Stomach smooth muscle (tissue), 2 donors: Measurements from ENCODE around the gene TRIM2.

Experiments
- H3K27ac ChIP-seq: one replicate; pipeline ENCODE4 v1.7.0; 2013; ENCODE audit warnings: mild to moderate bottlenecking, low read length, inconsistent platforms
- H3K27me3 ChIP-seq, 2 donors: one replicate each; pipeline ENCODE4 v1.7.0; 2013; ENCODE audit warnings: low read length in 2 of 2; ENCODE audit not compliant: insufficient read depth in 2 of 2, control insufficient read depth in 1 of 2
- H3K36me3 ChIP-seq, 2 donors: one replicate each; pipeline ENCODE4 v1.7.0; 2013; ENCODE audit warnings: low read length in 2 of 2; ENCODE audit not compliant: control insufficient read depth in 2 of 2, insufficient read depth in 2 of 2
- H3K4me1 ChIP-seq: one replicate; pipeline ENCODE4 v1.7.0; 2013; ENCODE audit warnings: low read length; ENCODE audit not compliant: control insufficient read depth, insufficient read depth
- H3K4me3 ChIP-seq, 2 donors: one replicate each; pipeline ENCODE4 v1.7.0; 2013; ENCODE audit warnings: low read length in 2 of 2
- H3K9ac ChIP-seq, 2 donors: one replicate each; pipeline ENCODE4 v1.7.0; 2013; ENCODE audit warnings: low read length in 2 of 2, mild to moderate bottlenecking in 1 of 2
- H3K9me3 ChIP-seq, 2 donors: one replicate each; pipeline ENCODE4 v1.7.0; 2013; ENCODE audit warnings: low read length in 2 of 2; ENCODE audit not compliant: control insufficient read depth in 2 of 2
- donor health status: healthy.
- donor health status: Pancreatic carcinoma.

TRIM2 gene

GRCh38 chr4:153371701-153372234 is 167.5 kb downstream of the TRIM2 start:
- Histone ChIP-seq H3K9ac (no peak overlapping the region), H3K27ac (no peak overlapping the region), H3K4me3 (no peak overlapping the region), H3K4me1 (no peaks in the 10 kb centered on the region), H3K9me3 (no peaks in the 10 kb centered on the region), H3K27me3 (no peaks in the 10 kb centered on the region), H3K36me3 (no peaks in the 10 kb centered on the region)

DNA sequence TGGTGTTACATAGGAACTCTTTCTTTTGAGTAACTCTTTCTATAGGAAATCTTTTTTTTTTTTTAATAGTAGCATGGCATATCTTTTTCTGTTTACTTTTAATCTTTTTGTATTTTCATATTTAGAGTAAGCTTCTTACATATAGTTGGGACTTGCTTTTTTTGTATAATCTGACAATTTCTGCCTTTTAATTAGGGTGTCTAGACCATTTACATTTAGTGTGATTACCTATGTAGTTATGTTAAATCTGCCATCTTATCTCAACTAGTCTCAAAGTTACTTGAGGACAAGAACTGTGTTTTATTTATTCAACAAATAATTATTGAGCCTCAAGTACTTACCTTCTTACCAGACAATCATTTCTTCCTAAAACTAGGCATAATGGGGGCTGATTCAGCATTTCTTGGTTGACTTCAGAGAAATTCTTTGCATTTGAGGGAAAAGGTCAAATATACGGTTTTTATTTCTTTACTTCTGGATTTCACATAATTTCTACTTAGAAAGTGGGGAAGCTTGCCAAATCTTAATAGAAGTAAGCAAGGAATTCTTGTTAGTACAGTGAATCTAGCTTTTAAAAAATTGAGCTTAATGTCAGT is 168.8 kb downstream of the TRIM2 start:
- Histone ChIP-seq H3K9me3 (no peaks in the 10 kb centered on the region), H3K9ac (no peak overlapping the region), H3K27ac (no peak overlapping the region)

DNA sequence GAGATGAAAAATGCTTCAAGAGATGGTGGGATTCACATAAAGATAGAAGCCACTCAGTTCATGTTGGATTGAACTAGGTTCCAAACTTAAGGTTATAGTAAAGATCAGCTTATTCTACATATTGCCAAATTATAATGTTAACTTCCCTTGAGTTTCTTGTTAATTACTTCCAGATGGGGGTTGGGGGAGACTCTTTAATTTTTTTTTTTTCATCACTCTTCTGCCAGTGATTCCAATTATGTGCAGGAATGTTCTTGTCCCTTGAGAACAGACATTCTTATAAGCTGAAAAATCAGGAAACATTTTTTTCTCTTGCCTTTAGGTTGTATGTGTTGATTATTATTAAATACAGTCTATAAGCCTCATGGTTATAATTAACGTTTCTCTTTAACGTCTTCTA is 170.2 kb downstream of the TRIM2 start:
- no peak overlapping the region for H3K4me3 ChIP-seq
- H3K9ac ChIP-seq, result no peak overlapping the region
- no peaks in the 10 kb centered on the region for H3K9me3 ChIP-seq
- H3K4me1 ChIP-seq, result no peaks in the 10 kb centered on the region
- H3K27ac ChIP-seq, result no peak overlapping the region
- H3K36me3 ChIP-seq, result no peaks in the 10 kb centered on the region
- no peaks in the 10 kb centered on the region for H3K27me3 ChIP-seq

More for the DNA sequence above, 168.8 kb downstream of the TRIM2 start:
- Histone ChIP-seq H3K36me3 (no peaks in the 10 kb centered on the region), H3K27me3 (no peaks in the 10 kb centered on the region), H3K4me1 (no peaks in the 10 kb centered on the region), H3K4me3 (no peak overlapping the region)

DNA sequence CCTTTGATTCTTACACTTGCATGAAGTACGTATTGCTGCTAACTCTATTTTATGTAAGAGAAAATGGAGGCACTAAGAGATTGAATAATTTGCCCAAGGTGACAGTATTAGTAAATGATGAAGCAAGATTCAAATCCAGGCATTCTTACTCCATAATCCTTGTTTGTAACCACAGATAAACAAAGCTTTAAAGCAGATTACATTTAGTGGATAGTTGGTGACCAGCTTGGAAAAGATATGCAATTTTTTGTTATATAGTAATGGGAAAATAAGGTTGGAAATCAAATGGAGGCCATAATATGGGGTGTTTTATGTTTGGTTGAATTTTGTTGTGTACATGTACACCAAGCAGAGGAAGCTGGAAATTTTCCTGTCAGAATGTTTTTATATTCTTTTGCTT is 171.1 kb downstream of the TRIM2 start:
- H3K36me3 ChIP-seq, result no peaks in the 10 kb centered on the region

GRCh38 chr4:153383131-153383530 is 178.9 kb downstream of the TRIM2 start:
- no peak overlapping the region for H3K27ac ChIP-seq
- H3K4me3 ChIP-seq, result no peak overlapping the region
- no peaks in the 10 kb centered on the region for H3K9me3 ChIP-seq
- no peaks in the 10 kb centered on the region for H3K27me3 ChIP-seq
- no peak overlapping the region for H3K9ac ChIP-seq
- no peaks in the 10 kb centered on the region for H3K36me3 ChIP-seq
- H3K4me1 ChIP-seq, result no peaks in the 10 kb centered on the region

More for the DNA sequence above, 171.1 kb downstream of the TRIM2 start:
- Histone ChIP-seq H3K4me1 (no peaks in the 10 kb centered on the region), H3K9ac (no peak overlapping the region), H3K27me3 (no peaks in the 10 kb centered on the region), H3K9me3 (no peaks in the 10 kb centered on the region), H3K27ac (no peak overlapping the region), H3K4me3 (no peak overlapping the region)

GRCh38 chr4:153384160-153384559 is 179.9 kb downstream of the TRIM2 start:
- Histone ChIP-seq H3K9ac (no peak overlapping the region), H3K36me3 (no peaks in the 10 kb centered on the region), H3K27me3 (no peaks in the 10 kb centered on the region), H3K9me3 (no peaks in the 10 kb centered on the region), H3K27ac (no peak overlapping the region), H3K4me1 (no peaks in the 10 kb centered on the region), H3K4me3 (no peak overlapping the region)

GRCh38 chr4:153385784-153386183 is 181.5 kb downstream of the TRIM2 start:
- Histone ChIP-seq H3K9ac (no peak overlapping the region), H3K4me1 (no peaks in the 10 kb centered on the region), H3K9me3 (no peaks in the 10 kb centered on the region)

GRCh38 chr4:153387981-153388380 is 183.7 kb downstream of the TRIM2 start:
- Histone ChIP-seq H3K27me3 (no peaks in the 10 kb centered on the region), H3K27ac (no peak overlapping the region), H3K4me1 (no peaks in the 10 kb centered on the region), H3K9me3 (no peaks in the 10 kb centered on the region), H3K4me3 (no peak overlapping the region), H3K36me3 (no peaks in the 10 kb centered on the region), H3K9ac (no peak overlapping the region)

More at GRCh38 chr4:153385784-153386183, 181.5 kb downstream of the TRIM2 start:
- no peaks in the 10 kb centered on the region for H3K27me3 ChIP-seq
- no peaks in the 10 kb centered on the region for H3K36me3 ChIP-seq
- no peak overlapping the region for H3K27ac ChIP-seq
- no peak overlapping the region for H3K4me3 ChIP-seq
